ENCODE measurements around the gene WDR27. TPM values are rescaled to one million over a fixed set of nuclear protein-coding genes. Genes with fewer than 3 reads are reported as not detected.
A peak's percentile ranks its signal among the peaks of the same experiment; 100 is the strongest.

Gene WDR27
- total RNA-seq, 2 donors from 2014 or later: 17.8 to 53.1 TPM

DNA sequence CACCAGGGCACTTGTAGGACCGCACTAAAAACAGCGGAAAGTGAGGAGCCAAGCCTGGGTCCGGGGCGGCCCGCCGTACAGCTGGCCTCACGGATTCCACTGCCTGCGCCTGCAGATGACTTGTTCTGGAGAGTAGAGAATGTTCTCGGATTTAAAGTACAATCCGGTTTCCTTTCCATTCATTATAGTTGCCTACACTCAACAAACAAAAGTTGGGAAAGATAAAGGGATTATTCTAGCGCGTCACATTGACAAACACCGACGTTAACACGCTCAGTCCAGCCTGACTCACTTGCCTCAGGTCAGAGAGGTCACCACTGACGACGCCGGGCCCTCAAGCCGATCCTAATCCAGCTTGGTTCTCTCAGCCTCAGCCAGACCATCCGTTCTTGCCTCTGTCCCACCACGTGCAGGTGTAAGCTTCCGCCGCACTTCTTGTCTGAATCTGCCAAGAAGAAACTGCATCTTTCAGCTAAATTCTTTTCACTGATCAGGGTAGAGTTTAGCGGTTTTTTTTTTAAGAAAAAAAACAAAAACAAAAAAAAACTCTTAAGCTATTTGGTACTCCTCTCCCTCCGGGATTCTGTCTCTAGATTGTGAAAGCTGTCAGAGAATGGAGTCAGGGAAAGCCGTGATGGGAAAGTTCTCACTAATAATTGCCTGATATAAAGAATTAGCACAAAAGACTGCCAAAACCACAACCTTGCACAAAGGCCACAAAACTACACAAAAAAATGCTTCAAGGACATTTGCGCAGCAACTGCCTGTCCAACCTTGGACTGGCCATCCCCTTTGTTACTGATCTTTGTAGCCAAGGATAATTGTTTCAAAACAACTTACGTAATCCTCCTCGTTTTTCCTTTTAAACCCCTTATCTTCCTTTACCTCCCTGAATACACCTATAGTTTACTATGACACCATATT is 23.6 kb upstream of the WDR27 start:
- Histone ChIP-seq H3K27me3 (replicated peaks; ENCODE audit: insufficient read depth) (no peaks in the 10 kb centered on the region), H3K4me1 (replicated peaks) (peaks cover 9% of the 10 kb centered on the region), H3K36me3 (no peaks in the 10 kb centered on the region), H3K27ac (peak overlapping the region; percentile 87 to 92), H3K9me3 (no peaks in the 10 kb centered on the region), H3K4me3 (peak overlapping the region; percentile 63 to 80)
- DNase-seq (ENCODE audit: low spot score): peak; percentile 16
- peak; percentile 20 for TF ChIP-seq POLR2AphosphoS5 (IDR thresholded peaks at IDR 0.05)
- TF ChIP-seq, protein P1, sequence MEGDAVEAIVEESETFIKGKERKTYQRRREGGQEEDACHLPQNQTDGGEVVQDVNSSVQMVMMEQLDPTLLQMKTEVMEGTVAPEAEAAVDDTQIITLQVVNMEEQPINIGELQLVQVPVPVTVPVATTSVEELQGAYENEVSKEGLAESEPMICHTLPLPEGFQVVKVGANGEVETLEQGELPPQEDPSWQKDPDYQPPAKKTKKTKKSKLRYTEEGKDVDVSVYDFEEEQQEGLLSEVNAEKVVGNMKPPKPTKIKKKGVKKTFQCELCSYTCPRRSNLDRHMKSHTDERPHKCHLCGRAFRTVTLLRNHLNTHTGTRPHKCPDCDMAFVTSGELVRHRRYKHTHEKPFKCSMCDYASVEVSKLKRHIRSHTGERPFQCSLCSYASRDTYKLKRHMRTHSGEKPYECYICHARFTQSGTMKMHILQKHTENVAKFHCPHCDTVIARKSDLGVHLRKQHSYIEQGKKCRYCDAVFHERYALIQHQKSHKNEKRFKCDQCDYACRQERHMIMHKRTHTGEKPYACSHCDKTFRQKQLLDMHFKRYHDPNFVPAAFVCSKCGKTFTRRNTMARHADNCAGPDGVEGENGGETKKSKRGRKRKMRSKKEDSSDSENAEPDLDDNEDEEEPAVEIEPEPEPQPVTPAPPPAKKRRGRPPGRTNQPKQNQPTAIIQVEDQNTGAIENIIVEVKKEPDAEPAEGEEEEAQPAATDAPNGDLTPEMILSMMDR (IDR thresholded peaks at IDR 0.05): no peak
- TF ChIP-seq POLR2A (IDR thresholded peaks at IDR 0.05): peak; percentile 22
- 22% methylated on average over 29 of the region's 29 CpGs for WGBS
- intact Hi-C loops (cut with DNase I): no loop called here

DNA sequence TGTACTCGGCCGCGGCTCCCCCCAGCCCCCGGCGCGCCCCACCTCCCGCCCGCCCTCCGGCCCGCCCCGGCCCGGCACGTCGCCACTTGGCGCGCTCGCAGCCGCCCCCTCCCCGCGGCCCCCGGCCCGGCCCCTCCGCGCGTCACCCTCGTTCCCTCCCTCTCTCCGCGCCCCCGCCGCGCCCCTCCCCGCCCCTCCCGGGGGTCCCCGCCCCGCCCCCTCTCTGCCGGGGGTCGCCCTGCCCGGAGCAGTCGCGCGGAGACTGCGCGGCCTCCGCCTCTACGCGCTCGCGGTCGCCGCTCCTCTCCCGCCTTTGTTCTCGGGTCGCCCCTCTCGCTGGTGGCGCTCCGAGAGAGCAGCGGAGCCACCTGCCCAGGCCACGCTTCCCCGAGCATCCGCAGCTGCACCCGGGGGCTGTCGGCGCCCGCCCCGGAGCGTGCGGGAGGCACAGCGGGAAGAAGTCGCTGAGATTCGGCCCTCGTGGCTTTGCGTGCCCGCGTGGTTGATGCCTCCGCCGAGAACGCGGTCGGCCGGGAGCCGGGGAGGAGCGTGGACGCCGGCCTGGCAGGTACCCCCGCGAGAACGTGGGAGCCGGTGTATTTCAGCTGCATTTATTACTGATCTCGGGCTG is 22.8 kb upstream of the WDR27 start, which contains the start of gene PHF10:
PHF10 (minus strand) TSS at position 7 of the 631 bp plus-strand sequence. CDS start 569 bp downstream, outside the sequence.
- Histone ChIP-seq H3K4me1 (replicated peaks) (peaks cover 9% of the 10 kb centered on the region), H3K9me3 (no peaks in the 10 kb centered on the region), H3K27ac (peak within 1 kb of the TSS; percentile 89 to 94), H3K4me3 (peak within 1 kb of the TSS; percentile 63 to 82), H3K36me3 (no peaks in the 10 kb centered on the region), H3K27me3 (replicated peaks; ENCODE audit: insufficient read depth) (no peaks in the 10 kb centered on the region)
- TF ChIP-seq, protein P1 (IDR thresholded peaks at IDR 0.05): no peak
- peak; percentile 6 for TF ChIP-seq POLR2A (IDR thresholded peaks at IDR 0.05)
- DNase-seq (ENCODE audit: low spot score): peak; percentile 40
- intact Hi-C loops (cut with DNase I): loop anchor here (1.0 kb wide), 1 partner anchor 22 kb away; the partner anchor contains the start of genes C6orf120 and WDR27
- 2% methylated on average over 40 of the region's 89 CpGs for WGBS

DNA sequence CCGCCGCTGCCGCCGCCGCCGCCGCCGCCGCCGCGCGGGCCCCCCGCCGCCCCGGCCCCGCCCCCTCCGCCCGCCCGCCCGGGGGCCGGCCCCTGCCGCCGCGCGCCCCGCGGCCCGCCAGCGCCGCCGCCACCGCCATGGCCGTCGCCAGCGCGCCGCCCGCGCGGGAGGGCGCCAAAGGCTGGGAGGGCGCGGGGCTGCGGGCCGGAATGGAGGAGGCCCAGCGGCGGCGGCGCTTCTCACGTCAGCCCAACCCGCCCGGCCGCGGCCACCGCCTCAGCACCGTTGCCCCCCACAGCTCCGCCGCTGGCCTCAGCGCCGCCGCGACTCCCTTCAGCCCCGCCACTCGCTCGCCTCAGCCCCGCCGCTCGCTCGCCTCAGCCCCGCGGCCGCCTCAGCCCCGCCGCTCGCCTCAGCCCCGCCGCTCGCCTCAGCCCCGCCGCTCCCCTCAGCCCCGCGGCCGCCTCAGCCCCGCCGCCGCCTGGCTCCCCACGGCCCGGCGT is 22.2 kb upstream of the WDR27 start:
- no peaks in the 10 kb centered on the region for H3K9me3 ChIP-seq
- intact Hi-C loops (cut with DNase I): loop anchor here (1.0 kb wide), 1 partner anchor 22 kb away; the partner anchor contains the start of genes C6orf120 and WDR27
- H3K27me3 ChIP-seq (replicated peaks; ENCODE audit: insufficient read depth): no peaks in the 10 kb centered on the region
- H3K4me1 ChIP-seq (replicated peaks): peaks cover 13% of the 10 kb centered on the region
- H3K27ac ChIP-seq: peak overlapping the region; percentile 87 to 92
- H3K4me3 ChIP-seq: peak overlapping the region; percentile 63 to 80
- WGBS: under 1% methylated on average over 39 of the region's 89 CpGs
- DNase-seq (ENCODE audit: low spot score): peak; percentile 22
- TF ChIP-seq, protein P1 (IDR thresholded peaks at IDR 0.05): no peak
- no peak for TF ChIP-seq POLR2A (IDR thresholded peaks at IDR 0.05)
- TF ChIP-seq POLR2AphosphoS5 (IDR thresholded peaks at IDR 0.05): no peak
- no peaks in the 10 kb centered on the region for H3K36me3 ChIP-seq

DNA sequence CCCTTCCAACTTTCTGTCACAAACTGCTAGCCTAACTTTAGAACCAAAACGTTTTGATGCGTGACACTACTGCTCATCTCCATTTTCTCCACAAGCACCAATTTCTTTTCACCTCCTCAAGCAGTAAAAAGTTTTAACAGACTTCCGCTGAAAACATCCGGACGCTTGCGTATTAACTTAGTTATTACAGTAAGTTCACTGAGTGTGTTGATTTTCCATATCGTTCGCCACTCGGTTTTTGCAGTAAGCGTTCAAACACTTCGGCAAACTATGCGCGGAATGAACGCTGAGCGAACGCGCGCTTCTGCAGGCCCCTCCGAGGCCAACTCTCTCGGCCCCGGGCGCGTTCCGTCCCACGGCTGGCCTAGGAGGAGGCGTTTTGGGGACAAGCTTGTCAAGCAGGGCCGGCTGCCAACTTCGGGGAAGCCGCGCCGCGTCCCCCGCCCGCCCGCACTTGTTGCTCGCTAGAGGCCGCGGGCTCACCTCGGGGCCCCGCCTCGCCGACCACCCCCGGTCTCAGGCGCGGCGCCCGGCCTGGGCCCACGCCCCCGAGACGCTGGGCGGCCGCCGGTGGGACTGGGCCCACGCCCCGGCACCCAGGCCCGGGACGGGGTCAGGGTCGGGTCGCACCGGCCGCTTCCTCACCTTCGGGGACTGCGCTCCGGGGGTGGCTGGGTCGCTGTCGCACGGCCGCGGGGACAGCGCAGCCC is 21.5 kb upstream of the WDR27 start:
- H3K36me3 ChIP-seq: no peaks in the 10 kb centered on the region
- H3K9me3 ChIP-seq: no peaks in the 10 kb centered on the region
- TF ChIP-seq POLR2A (IDR thresholded peaks at IDR 0.05) (peak; percentile 29), POLR2AphosphoS5 (IDR thresholded peaks at IDR 0.05) (peak; percentile 24)
- TF ChIP-seq, protein P1 (IDR thresholded peaks at IDR 0.05): no peak
- intact Hi-C loops (cut with DNase I): no loop called here
- H3K27me3 ChIP-seq (replicated peaks; ENCODE audit: insufficient read depth): no peaks in the 10 kb centered on the region
- peak overlapping the region; percentile 89 to 94 for H3K27ac ChIP-seq
- WGBS: under 1% methylated on average over 62 of the region's 70 CpGs
- H3K4me1 ChIP-seq (replicated peaks): peaks cover 16% of the 10 kb centered on the region
- DNase-seq (ENCODE audit: low spot score): peak; percentile 73
- H3K4me3 ChIP-seq: peak overlapping the region; percentile 57 to 82

Measured in prostate gland (tissue), 2 donors.